HepG2 (cell line): Measurements from ENCODE around the gene CPSF7. TPM values are rescaled to one million over a fixed set of nuclear protein-coding genes. Genes with fewer than 3 reads are reported as not detected.

Source experiments
- ATAC-seq: fragments of 200-7000 bp; cut with Tn5 transposase; 3 replicates; pipeline ENCODE4 v1.9.1; 2020; ENCODE audit warnings: mild to moderate bottlenecking, moderate library complexity
- BruUV-seq: library from RNA; stranded (reverse); fragments of 400-500 nt; replicated peaks from 2 replicates; lab custom pipeline; 2021; lab: Mats Ljungman, UMichigan
- CTCF ChIA-PET: fragments of 300-600 bp; formaldehyde crosslinking; extraction: SDS; loops from one replicate; lab custom pipeline; 2021; ENCODE audit warnings: low total read pairs, inconsistent platforms, low intra/inter-chr PET ratio; lab: Yijun Ruan, JAX
- POLR2A ChIA-PET: fragments of 350-600 bp; sonication (Branson Sonifier 250); formaldehyde crosslinking; loops from one replicate; lab custom pipeline; 2020; ENCODE audit warnings: antibody characterized with exemption, inconsistent platforms; lab: Yijun Ruan, JAX
- DNase-seq: peaks from one replicate; pipeline ENCODE4 v3.0.0-alpha.2; 2015; ENCODE audit warnings: low spot score
- FAIRE-seq: peaks from 3 replicates; lab custom pipeline; 2011; peaks lifted over from hg19 to GRCh38; lab: Jason Lieb, UNC
- H2AFZ ChIP-seq: one replicate; pipeline ENCODE4 v1.6.1; 2011; ENCODE audit warnings: low read length, inconsistent platforms
- H3K27ac ChIP-seq: fragments of 300-600 bp; 3 replicates; pipeline ENCODE4 v1.8.0; 2011; ENCODE audit warnings: mixed run types, mild to moderate bottlenecking, mixed read lengths, low read length, inconsistent platforms; ENCODE audit not compliant: insufficient read depth; ENCODE audit errors: extremely low read length
- H3K27me3 ChIP-seq, 2 experiments: fragments of 200-600 bp in 1 of 2; 2 replicates in 1 of 2; 3 replicates in 1 of 2; pipeline versions ENCODE4 v1.6.0 to v1.8.0; 2011; ENCODE audit warnings: low read length in 2 of 2, mild to moderate bottlenecking in 2 of 2, moderate library complexity in 2 of 2, inconsistent platforms in 1 of 2; ENCODE audit not compliant: insufficient read depth in 2 of 2, control insufficient read depth in 1 of 2
- H3K36me3 ChIP-seq, 2 experiments: fragments of 200-600 bp in 1 of 2; replicated peaks in 1 of 2; 2 replicates in 1 of 2; 3 replicates in 1 of 2; pipeline versions ENCODE4 v1.5.1 to v1.8.0; 2011; ENCODE audit warnings: low read length in 2 of 2, inconsistent platforms in 1 of 2; ENCODE audit not compliant: insufficient read depth in 2 of 2, control insufficient read depth in 1 of 2
- H3K4me1 ChIP-seq: 2 replicates; pipeline ENCODE4 v1.5.1; 2012; ENCODE audit warnings: low read length, inconsistent platforms; ENCODE audit not compliant: insufficient read depth
- H3K4me2 ChIP-seq: 2 replicates; pipeline ENCODE4 v1.6.0; 2011; ENCODE audit warnings: low read depth, low read length, inconsistent platforms
- H3K4me3 ChIP-seq, 3 experiments: fragments of 200-600 bp in 1 of 3; sonication (generic), shearing (Covaris generic) in 1 of 3; replicated peaks in 1 of 3; 2 replicates each; pipeline ENCODE4 v1.5.1; 2011 to 2016; ENCODE audit warnings: low read length in 3 of 3, inconsistent platforms in 2 of 3, low read depth in 2 of 3, mild to moderate bottlenecking in 2 of 3, control low read depth in 1 of 3, mixed read lengths in 1 of 3; ENCODE audit not compliant: insufficient read depth in 1 of 3
- H3K79me2 ChIP-seq: one replicate; pipeline ENCODE4 v1.6.1; 2011; ENCODE audit warnings: low read length, inconsistent platforms; ENCODE audit not compliant: insufficient read depth
- H3K9ac ChIP-seq: 2 replicates; pipeline ENCODE4 v1.6.0; 2011; ENCODE audit warnings: mild to moderate bottlenecking, low read depth, low read length, inconsistent platforms; ENCODE audit not compliant: insufficient read depth
- H3K9me3 ChIP-seq: 2 replicates; pipeline ENCODE4 v1.5.1; 2012; ENCODE audit warnings: mild to moderate bottlenecking, low read length
- H4K20me1 ChIP-seq: 2 replicates; pipeline ENCODE4 v1.6.0; 2011; ENCODE audit warnings: inconsistent platforms, mild to moderate bottlenecking, low read length, moderate library complexity; ENCODE audit not compliant: insufficient read depth
- AHDC1 ChIP-seq: sonication (generic); formaldehyde crosslinking; IDR thresholded peaks from 2 replicates; pipeline ENCODE4 v1.5.1; 2020; ENCODE audit warnings: mild to moderate bottlenecking, missing genetic modification reagents, borderline replicate concordance
- ATF7 ChIP-seq, 2 experiments: fragments of 450-650 bp in 1 of 2; sonication (generic) in 1 of 2; formaldehyde crosslinking in 1 of 2; IDR thresholded peaks; 2 replicates each; pipeline versions ENCODE4 v1.4.0 to v1.6.1; 2016 to 2020; ENCODE audit warnings: antibody characterized with exemption in 1 of 2, mild to moderate bottlenecking in 1 of 2, missing genetic modification reagents in 1 of 2
- FOXO1 ChIP-seq: sonication (generic); formaldehyde crosslinking; IDR thresholded peaks from 2 replicates; pipeline ENCODE4 v1.4.0; 2020; ENCODE audit warnings: missing genetic modification reagents
- NFE2 ChIP-seq: sonication (generic); formaldehyde crosslinking; IDR thresholded peaks from 2 replicates; pipeline ENCODE4 v1.4.0; 2020; ENCODE audit warnings: missing genetic modification reagents
- PHF21A ChIP-seq: sonication (generic); formaldehyde crosslinking; IDR thresholded peaks from 2 replicates; pipeline ENCODE4 v1.5.0; 2020; ENCODE audit warnings: mild to moderate bottlenecking, missing genetic modification reagents
- SIX4 ChIP-seq: sonication (generic); formaldehyde crosslinking; IDR thresholded peaks from 2 replicates; pipeline ENCODE4 v1.4.0; 2020; ENCODE audit warnings: missing genetic modification reagents
- SRSF9 ChIP-seq: fragments of 200-400 bp; formaldehyde crosslinking; IDR thresholded peaks from 2 replicates; pipeline ENCODE4 v1.6.1; 2018; ENCODE audit warnings: borderline replicate concordance, mild to moderate bottlenecking, low read depth, low read length; ENCODE audit not compliant: insufficient read depth, poor library complexity, severe bottlenecking
- SSRP1 ChIP-seq: IDR thresholded peaks from 2 replicates; pipeline ENCODE4 v1.6.1; 2016; ENCODE audit warnings: control low read depth
- TBX2 ChIP-seq: sonication (generic); formaldehyde crosslinking; IDR thresholded peaks from 2 replicates; pipeline ENCODE4 v1.5.0; 2020; ENCODE audit warnings: missing genetic modification reagents, mild to moderate bottlenecking, borderline replicate concordance
- ZNF260 ChIP-seq: sonication (generic); formaldehyde crosslinking; IDR thresholded peaks from 2 replicates; pipeline ENCODE4 v1.4.0; 2020; ENCODE audit warnings: missing genetic modification reagents, low read depth, mild to moderate bottlenecking, borderline replicate concordance
- ZNF501 ChIP-seq: sonication (generic); formaldehyde crosslinking; IDR thresholded peaks from 2 replicates; pipeline ENCODE4 v1.5.1; 2020; ENCODE audit warnings: mild to moderate bottlenecking, moderate library complexity, missing genetic modification reagents
- ZNF589 ChIP-seq: sonication (generic); formaldehyde crosslinking; conservative IDR thresholded peaks from 2 replicates; pipeline ENCODE4 v1.8.0; 2022; ENCODE audit warnings: mild to moderate bottlenecking, moderate library complexity, missing genetic modification reagents
- ZNF883 ChIP-seq: sonication (generic); formaldehyde crosslinking; IDR thresholded peaks from 2 replicates; pipeline ENCODE4 v1.5.1; 2020; ENCODE audit warnings: mild to moderate bottlenecking, missing genetic modification reagents; ENCODE audit errors: not compliant biosample characterization
- WGBS: methylation state at CpG from one replicate; pipeline ENCODE4 v1.1.6; 2017; ENCODE audit warnings: low lambda C conversion rate; 5-methylcytosine and 5-hydroxymethylcytosine counted together
- in situ Hi-C: cut with HindIII; loops from 2 replicates; pipeline ENCODE4 v1.10.0; 2017; ENCODE audit warnings: low pct_unique_long_range_greater_than_20kb; ENCODE audit not compliant: extremely low pct_ligation_motif_present
- intact Hi-C: fragments of 100-400 bp; cut with micrococcal nuclease; formaldehyde crosslinking; loops from one replicate; pipeline ENCODE4 v1.10.0; 2022; ENCODE audit not compliant: unreplicated experiment
- polyA plus RNA-seq, 8 experiments: library from polyadenylated mRNA; depleted of rRNA in 3 of 8; stranded (reverse) in 7 of 8; unstranded in 1 of 8; fragments of >200 nt; fragmentation: Illumina TruSeq in 4 of 8; extraction: Trizol in 4 of 8; gene quantifications; 2 replicates each; pipeline versions ENCODE4 v1.2.1 to v1.2.3, GENCODE V29; 2011 to 2016; ENCODE audit warnings: low read depth in 4 of 8, missing spikeins in 1 of 8, mixed read lengths in 1 of 8; ENCODE audit not compliant: insufficient read depth in 1 of 8
- total RNA-seq, 5 experiments: library from RNA; depleted of rRNA; stranded (reverse); fragments of >200 nt; fragmentation: Illumina TruSeq; extraction: Trizol; gene quantifications; 2 replicates each; pipeline ENCODE4 v1.2.3, GENCODE V29; 2016; ENCODE audit warnings: low read depth in 1 of 5
- TF ChIP-seq, protein P1 (sequence below): IDR thresholded peaks from 2 replicates; pipeline ENCODE4 v1.6.1; 2016; ENCODE audit warnings: control low read depth

CPSF7 gene
- total and polyA plus RNA-seq, 2 of the 13 experiments (the other 11 are each of a cell fraction or from before 2014, with no cell fraction given), result 34.1 to 36.8 TPM

GRCh38 chr11:61453695-61454094 is 23.9 kb upstream of the CPSF7 start:
- POLR2A ChIA-PET, result no interaction called here
- no TSS peak for BruUV-seq
- intact Hi-C loops, result no loop called here

More at GRCh38 chr11:61453695-61454094, 23.9 kb upstream of the CPSF7 start:
- Histone ChIP-seq H2AFZ (no peak overlapping the region), H3K4me2 (no peak overlapping the region), H3K4me3 (no peak overlapping the region), H3K79me2 (no peaks in the 10 kb centered on the region), H3K4me1 (no peaks in the 10 kb centered on the region), H3K9ac (no peak overlapping the region), H3K27me3 (no peaks in the 10 kb centered on the region), H3K27ac (no peak overlapping the region), H3K9me3 (no peaks in the 10 kb centered on the region), H3K36me3 (peaks cover 1 to 9% of the 10 kb centered on the region in 2 experiments; a peak in 3 of 5 replicates), H4K20me1 (no peaks in the 10 kb centered on the region)
- 91% methylated on average over 3 of the region's 3 CpGs for WGBS
- CTCF ChIA-PET, result no interaction called here
- TF ChIP-seq, protein P1, sequence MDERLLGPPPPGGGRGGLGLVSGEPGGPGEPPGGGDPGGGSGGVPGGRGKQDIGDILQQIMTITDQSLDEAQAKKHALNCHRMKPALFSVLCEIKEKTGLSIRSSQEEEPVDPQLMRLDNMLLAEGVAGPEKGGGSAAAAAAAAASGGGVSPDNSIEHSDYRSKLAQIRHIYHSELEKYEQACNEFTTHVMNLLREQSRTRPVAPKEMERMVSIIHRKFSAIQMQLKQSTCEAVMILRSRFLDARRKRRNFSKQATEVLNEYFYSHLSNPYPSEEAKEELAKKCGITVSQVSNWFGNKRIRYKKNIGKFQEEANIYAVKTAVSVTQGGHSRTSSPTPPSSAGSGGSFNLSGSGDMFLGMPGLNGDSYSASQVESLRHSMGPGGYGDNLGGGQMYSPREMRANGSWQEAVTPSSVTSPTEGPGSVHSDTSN, result no peak
- TF ChIP-seq PHF21A (no peak), ZNF260 (CRISPR knock-in tag) (no peak), ZNF589 (CRISPR knock-in tag) (no peak), ZNF883 (no peak), ZNF501 (no peak), SSRP1 (CRISPR knock-in tag) (no peak), NFE2 (CRISPR knock-in tag) (no peak), ATF7 (IDR thresholded peaks at IDR 0.05) (no peak), ATF7 (CRISPR knock-in tag; IDR thresholded peaks at IDR 0.05) (no peak), SIX4 (CRISPR knock-in tag) (no peak), FOXO1 (CRISPR knock-in tag) (no peak), SRSF9 (no peak), TBX2 (CRISPR knock-in tag) (no peak), AHDC1 (CRISPR knock-in tag) (no peak)
- no peak for FAIRE-seq
- ATAC-seq, result no peak
- DNase-seq, result no peak
- in situ Hi-C loops, result no loop called here
